Neural crest cell (in vitro differentiated cells): ENCODE results near the gene CYP2B6. TPM values are rescaled to one million over a fixed set of nuclear protein-coding genes. Genes with fewer than 3 reads are reported as not detected.

ENCODE experiments used
- DNase-seq: peaks from one replicate; pipeline ENCODE4 v3.0.0; 2021; ENCODE audit warnings: low read depth, mixed read lengths, low spot score
- H3K27ac Mint-ChIP-seq: one replicate; pipeline ENCODE4 v1.8.0; 2021; ENCODE audit warnings: mild to moderate bottlenecking, mixed read lengths; ENCODE audit not compliant: unreplicated experiment
- H3K27me3 Mint-ChIP-seq: 2 replicates; pipeline ENCODE4 v1.8.0; 2021; ENCODE audit warnings: low read depth, mild to moderate bottlenecking, mixed read lengths
- H3K36me3 Mint-ChIP-seq: 2 replicates; pipeline ENCODE4 v1.8.0; 2021; ENCODE audit warnings: low read depth, mild to moderate bottlenecking, mixed read lengths
- H3K4me1 Mint-ChIP-seq: 2 replicates; pipeline ENCODE4 v1.8.0; 2021; ENCODE audit warnings: mixed read lengths
- H3K4me3 Mint-ChIP-seq: one replicate; pipeline ENCODE4 v1.8.0; 2021; ENCODE audit warnings: mild to moderate bottlenecking, mixed read lengths
- H3K9me3 Mint-ChIP-seq: 2 replicates; pipeline ENCODE4 v1.8.0; 2021; ENCODE audit warnings: mixed read lengths
- total RNA-seq: library from RNA; stranded (reverse); gene quantifications from 2 replicates; pipeline ENCODE4 v1.2.1, GENCODE V29; 2021
- TF ChIP-seq, protein P1 (sequence below): fragments of 200-600 bp; sonication (generic); conservative IDR thresholded peaks from 2 replicates; pipeline ENCODE4 v1.5.0; 2021; ENCODE audit warnings: antibody characterized with exemption, mild to moderate bottlenecking

The CYP2B6 gene
- total RNA-seq, 1 donor from 2014 or later = not detected

GRCh38 chr19:41009700-41010235 lies 18.7 kb downstream of the CYP2B6 start:
- TF ChIP-seq, protein P1, sequence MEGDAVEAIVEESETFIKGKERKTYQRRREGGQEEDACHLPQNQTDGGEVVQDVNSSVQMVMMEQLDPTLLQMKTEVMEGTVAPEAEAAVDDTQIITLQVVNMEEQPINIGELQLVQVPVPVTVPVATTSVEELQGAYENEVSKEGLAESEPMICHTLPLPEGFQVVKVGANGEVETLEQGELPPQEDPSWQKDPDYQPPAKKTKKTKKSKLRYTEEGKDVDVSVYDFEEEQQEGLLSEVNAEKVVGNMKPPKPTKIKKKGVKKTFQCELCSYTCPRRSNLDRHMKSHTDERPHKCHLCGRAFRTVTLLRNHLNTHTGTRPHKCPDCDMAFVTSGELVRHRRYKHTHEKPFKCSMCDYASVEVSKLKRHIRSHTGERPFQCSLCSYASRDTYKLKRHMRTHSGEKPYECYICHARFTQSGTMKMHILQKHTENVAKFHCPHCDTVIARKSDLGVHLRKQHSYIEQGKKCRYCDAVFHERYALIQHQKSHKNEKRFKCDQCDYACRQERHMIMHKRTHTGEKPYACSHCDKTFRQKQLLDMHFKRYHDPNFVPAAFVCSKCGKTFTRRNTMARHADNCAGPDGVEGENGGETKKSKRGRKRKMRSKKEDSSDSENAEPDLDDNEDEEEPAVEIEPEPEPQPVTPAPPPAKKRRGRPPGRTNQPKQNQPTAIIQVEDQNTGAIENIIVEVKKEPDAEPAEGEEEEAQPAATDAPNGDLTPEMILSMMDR = no peak
- H3K27me3 Mint-ChIP-seq = peaks cover 62% of the 10 kb centered on the region
- no peak for DNase-seq
- no peaks in the 10 kb centered on the region for H3K36me3 Mint-ChIP-seq
- H3K4me1 Mint-ChIP-seq = no peaks in the 10 kb centered on the region
- no peak overlapping the region for H3K4me3 Mint-ChIP-seq
- H3K27ac Mint-ChIP-seq = no peak overlapping the region
- no peaks in the 10 kb centered on the region for H3K9me3 Mint-ChIP-seq

- H3K36me3 Mint-ChIP-seq = no peaks in the 10 kb centered on the region
- TF ChIP-seq, protein P1 = no peak
- no peak overlapping the region for H3K4me3 Mint-ChIP-seq
- no peaks in the 10 kb centered on the region for H3K4me1 Mint-ChIP-seq
- no peak overlapping the region for H3K27ac Mint-ChIP-seq
- no peaks in the 10 kb centered on the region for H3K9me3 Mint-ChIP-seq
- H3K27me3 Mint-ChIP-seq = peaks cover 51% of the 10 kb centered on the region
- DNase-seq = no peak
Observed at GRCh38 chr19:41013359-41013758, 22.3 kb downstream of the CYP2B6 start.

DNA sequence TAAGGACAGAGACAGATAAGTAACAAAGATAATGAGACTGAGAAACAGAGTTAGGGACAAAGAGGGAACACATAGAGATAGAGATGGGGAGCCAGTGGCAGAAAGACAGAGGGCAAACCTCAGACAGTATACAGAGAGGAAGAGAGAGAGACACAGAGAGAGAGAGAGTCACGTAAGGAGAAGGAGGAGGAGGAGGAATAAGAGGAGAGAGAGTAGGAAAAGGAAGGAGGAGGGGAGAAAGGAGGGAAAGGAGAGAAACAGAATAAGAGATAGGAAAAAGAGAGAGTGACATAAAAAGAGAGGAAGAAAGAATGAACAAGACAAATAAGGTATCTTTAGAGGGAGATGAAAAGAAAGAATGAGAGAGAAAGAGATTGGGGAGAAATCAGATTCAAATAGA lies 23.6 kb downstream of the CYP2B6 start:
- no peak for DNase-seq
- Mint-ChIP-seq H3K9me3 (no peaks in the 10 kb centered on the region), H3K4me1 (no peaks in the 10 kb centered on the region), H3K27ac (no peak overlapping the region), H3K27me3 (peaks cover 49% of the 10 kb centered on the region), H3K36me3 (no peaks in the 10 kb centered on the region), H3K4me3 (no peak overlapping the region)
- TF ChIP-seq, protein P1 = no peak

DNA sequence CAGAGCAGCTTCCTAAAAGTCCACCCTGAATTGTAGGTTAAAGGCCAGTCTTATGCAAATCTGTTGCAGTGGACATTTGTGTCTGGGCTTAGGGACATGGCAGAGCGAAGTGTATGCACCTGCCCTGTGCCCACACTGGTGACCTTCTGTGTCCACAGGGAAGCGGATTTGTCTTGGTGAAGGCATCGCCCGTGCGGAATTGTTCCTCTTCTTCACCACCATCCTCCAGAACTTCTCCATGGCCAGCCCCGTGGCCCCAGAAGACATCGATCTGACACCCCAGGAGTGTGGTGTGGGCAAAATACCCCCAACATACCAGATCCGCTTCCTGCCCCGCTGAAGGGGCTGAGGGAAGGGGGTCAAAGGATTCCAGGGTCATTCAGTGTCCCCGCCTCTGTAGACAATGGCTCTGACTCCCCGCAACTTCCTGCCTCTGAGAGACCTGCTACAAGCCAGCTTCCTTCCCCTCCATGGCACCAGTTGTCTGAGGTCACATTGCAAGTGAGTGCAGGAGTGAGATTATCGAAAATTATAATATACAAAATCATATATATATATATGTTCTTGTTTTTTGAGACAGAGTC lies 25.5 kb downstream of the CYP2B6 start:
- DNase-seq = no peak
- H3K27me3 Mint-ChIP-seq = peaks cover 45% of the 10 kb centered on the region
- no peaks in the 10 kb centered on the region for H3K9me3 Mint-ChIP-seq
- H3K27ac Mint-ChIP-seq = no peak overlapping the region
- H3K4me1 Mint-ChIP-seq = no peaks in the 10 kb centered on the region
- no peak overlapping the region for H3K4me3 Mint-ChIP-seq
- H3K36me3 Mint-ChIP-seq = no peaks in the 10 kb centered on the region
- TF ChIP-seq, protein P1 = no peak

GRCh38 chr19:41018736-41019290 lies 27.7 kb downstream of the CYP2B6 start:
- Mint-ChIP-seq H3K27me3 (peaks cover 36% of the 10 kb centered on the region), H3K4me3 (no peak overlapping the region), H3K4me1 (no peaks in the 10 kb centered on the region), H3K9me3 (no peaks in the 10 kb centered on the region), H3K36me3 (no peaks in the 10 kb centered on the region), H3K27ac (no peak overlapping the region)
- TF ChIP-seq, protein P1 = no peak
- DNase-seq = no peak
